Upper lobe of left lung (tissue), 4 donors: ENCODE measurements around the gene SLC19A1.

Experiments
- CTCF ChIP-seq, 6 experiments: fragments of 450-650 bp in 4 of 6; fragments of 200-600 bp in 2 of 6; sonication (generic) in 2 of 6; IDR thresholded peaks; one replicate each; pipeline ENCODE4 v1.5.1; 2016 to 2019; ENCODE audit warnings: antibody characterized with exemption in 6 of 6
- EP300 ChIP-seq, 4 donors: sonication (generic); formaldehyde crosslinking; IDR thresholded peaks; one replicate each; pipeline ENCODE4 v1.5.1; 2017; ENCODE audit warnings: antibody characterized with exemption in 4 of 4, control low read depth in 2 of 4

DNA sequence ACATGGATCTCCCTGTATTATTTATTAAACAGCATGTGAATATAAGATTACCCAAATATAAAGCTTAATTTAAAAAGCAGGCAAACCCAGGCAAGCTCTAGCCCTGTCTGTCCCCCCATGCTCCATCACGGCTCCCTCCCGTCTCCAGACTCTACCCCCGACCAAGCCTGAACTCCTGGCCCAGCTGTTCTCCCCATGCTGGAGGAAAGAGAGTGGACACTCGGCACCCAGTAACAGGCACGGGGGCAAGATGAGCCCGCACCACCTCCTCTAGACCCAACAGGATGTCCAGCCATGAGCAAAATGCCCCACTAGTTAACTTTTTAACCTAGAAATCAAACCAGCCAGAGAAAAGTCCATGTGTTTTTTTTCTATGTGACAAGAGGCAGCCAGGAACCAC is 19.3 kb downstream of the SLC19A1 start:
- TF ChIP-seq CTCF (IDR thresholded peaks at IDR 0.05) (no peak), EP300 (IDR thresholded peaks at IDR 0.05) (no peak)
